HG03095 (cell line): ENCODE results near the gene DTYMK.

Experiments
- ATAC-seq: cut with Tn5 transposase; IDR thresholded peaks from one replicate; pipeline ENCODE4 v1.9.1; 2021; ENCODE audit warnings: moderate library complexity; ENCODE audit not compliant: unreplicated experiment

Gene DTYMK

GRCh38 chr2:241706537-241706936, 19.9 kb upstream of the DTYMK start:
- ATAC-seq: no peak

DNA sequence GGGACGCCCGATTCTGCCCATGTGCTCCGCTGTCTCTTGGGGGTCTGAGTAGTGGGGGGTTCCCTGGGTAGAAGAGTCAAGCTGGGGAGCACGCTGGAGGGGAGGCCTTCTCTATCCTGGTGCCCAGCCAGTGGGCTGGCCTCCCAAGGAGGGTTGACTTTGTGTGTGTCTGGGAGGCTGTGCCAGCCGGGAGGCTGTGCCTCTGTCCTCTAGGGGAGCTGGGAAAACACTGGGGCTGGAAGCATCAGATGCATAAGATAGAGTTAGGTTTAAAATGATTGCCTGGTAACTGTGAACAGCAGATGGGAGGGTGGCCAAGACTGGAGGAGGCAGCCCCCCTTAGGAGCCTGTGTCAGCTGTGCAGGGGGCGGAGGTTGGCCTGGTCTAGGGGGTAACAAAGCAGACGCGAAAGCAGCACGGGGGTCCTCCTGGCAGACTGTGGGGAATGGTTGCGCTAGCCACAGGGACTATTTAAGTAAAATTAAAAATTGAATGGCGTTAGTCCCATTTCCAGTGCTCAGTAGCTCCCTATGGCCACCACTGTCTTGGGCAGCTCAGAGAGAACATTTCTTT, 16.5 kb upstream of the DTYMK start:
- ATAC-seq: no peak

DNA sequence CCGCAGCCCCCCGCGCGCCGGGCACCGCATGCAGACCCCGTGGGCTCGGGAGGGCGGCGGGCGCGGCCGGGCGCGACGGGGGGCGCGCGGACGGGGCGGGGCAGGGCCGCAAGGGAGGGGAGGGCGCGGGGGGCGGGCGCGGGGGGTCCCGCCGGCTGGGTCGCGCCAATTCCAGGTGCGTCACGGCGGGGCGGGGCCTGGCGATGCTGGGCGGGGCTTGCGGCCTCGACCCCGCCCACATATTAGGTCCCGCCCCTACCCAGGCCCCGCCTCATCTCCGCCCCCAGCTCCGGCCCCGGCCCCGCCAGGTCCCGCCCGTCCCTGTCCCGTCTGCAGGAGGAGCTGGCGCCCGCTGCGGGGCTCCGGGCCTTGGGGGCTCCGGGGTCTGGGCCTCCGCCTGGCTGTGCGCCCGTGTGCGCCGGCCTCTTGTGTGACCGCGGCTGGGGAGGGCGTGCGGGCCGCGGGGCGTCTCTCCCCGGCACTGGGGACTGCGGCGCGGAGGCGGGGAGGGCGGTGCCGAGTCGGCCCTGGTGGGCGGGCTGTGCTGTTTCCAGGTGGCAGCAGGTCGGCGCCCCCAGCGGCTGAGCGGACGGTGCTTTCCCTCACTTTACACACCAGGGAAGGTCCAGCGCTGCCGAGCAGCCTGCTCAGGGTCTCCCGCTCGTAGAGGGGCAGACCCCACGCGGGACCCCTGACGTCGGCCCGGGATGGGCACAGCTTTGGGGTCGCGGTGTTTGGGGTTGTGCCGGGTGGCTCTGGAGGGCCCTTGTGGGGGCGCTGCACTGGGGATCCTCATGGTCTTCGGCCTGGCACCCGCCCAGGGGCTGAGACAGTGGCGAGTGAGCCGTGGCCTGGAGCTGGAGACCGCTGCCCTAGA, 15.8 kb upstream of the DTYMK start:
- ATAC-seq: peak; percentile 64

DNA sequence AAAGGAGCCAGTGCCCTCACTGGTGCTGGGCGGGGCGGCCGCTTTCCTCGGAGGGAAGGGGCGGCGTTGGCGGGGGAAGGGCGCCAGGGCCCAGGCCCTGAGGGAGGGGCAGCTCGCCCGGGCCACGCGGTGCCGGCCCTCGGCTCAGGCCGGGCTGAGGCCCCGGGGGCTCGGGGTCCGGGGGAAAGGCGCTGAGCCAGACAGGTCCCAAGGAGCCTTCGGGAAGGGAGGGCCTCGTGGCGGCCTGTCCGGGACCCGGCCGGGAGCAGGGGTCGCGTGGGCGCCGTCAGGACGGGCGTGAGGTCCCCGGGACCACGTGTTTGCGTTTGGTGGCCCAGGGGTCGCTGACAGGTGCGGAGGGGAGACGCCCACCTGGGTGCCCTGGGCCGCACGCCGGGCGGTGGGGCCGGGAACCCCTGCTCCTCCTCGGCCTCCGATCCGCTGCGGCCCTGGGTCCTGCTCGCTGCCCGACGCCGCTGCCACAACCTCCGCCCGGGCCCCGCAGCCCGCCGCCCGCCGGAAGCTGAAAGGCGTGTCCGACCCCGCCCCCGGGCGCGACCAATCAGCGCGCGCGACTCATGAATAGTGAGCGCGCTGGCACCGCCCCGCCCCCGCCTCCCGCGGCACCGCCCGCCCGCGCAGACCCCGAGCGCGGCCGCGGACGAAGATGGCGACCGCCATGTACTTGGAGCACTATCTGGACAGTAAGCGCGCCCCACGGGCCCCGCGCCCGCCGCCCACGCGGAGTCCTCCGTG, 15.0 kb upstream of the DTYMK start, which contains the start of gene ING5:
Gene ING5 (plus strand): TSS at position 641 of the 756 bp plus-strand sequence. CDS start 27 bp downstream, at position 668.
- peak; percentile 49 for ATAC-seq

- ATAC-seq: no peak
Measured at GRCh38 chr2:241701149-241701398, 14.5 kb upstream of the DTYMK start.

DNA sequence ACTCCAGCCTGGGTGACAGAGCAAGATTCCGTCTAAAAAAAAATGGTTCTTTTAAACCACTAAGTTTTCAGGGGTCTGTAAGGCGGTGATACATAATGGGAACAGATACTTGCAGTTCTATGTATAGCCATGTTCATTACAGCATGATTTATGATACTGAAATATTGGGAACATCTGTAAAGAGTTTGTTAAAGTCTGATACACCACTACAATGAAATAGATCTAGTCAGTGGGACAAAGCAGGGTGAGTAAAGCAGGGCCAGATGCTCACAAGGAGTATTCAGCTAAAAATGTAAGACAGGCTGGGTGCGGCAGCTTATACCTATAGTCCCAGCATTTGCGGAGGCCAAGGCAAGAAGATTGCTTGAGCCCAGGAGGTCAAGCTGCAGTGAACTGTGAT, 9.0 kb upstream of the DTYMK start:
- ATAC-seq: no peak

- no peak for ATAC-seq
Measured at GRCh38 chr2:241692448-241692847, 5.8 kb upstream of the DTYMK start.

- ATAC-seq: no peak
Measured at GRCh38 chr2:241690202-241690717, 3.6 kb upstream of the DTYMK start.

- ATAC-seq: no peak
Measured at GRCh38 chr2:241689306-241689705, 2.7 kb upstream of the DTYMK start.

DNA sequence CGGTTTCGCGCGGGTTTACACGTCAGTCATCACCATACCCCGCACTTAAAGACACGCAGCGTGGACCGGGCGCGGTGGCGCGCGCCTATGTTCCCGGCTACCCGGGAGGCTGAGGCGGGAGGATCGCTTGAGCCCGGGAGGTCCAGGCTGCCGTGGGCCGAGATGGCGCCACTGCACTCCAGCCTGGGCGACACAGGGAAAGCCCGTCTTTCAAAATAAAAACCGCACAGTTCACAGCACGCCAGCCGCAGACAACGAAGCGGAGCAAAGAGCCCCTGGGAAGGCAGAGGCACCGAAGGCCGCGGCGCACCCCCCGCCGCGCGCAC, 328 bp downstream of the DTYMK start:
- ATAC-seq: peak; percentile 3

GRCh38 chr2:241680827-241681599, 5.6 kb downstream of the DTYMK start:
- ATAC-seq: no peak

DNA sequence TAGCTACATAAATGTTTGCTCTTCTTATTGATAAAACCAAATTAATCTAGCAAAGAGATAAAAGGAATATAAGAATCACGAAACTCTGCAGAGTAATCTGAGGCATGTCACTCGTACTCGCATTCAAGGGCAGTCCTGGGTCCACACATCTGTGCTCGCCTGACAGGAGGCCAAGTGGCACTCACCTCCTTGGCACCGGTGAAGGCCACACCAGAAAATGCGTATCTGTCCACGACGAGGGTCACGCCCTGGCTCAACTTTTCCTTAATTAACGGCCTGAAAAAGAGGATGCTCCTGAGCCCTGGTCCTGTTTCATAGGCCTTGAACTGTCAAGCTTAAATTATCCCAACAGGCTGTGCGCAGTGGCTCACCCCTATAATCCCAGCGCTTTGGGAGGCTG, 6.6 kb downstream of the DTYMK start:
- ATAC-seq: no peak

- no peak for ATAC-seq
Measured at GRCh38 chr2:241678784-241679540, 7.7 kb downstream of the DTYMK start.

GRCh38 chr2:241678307-241678706, 8.3 kb downstream of the DTYMK start:
- no peak for ATAC-seq

DNA sequence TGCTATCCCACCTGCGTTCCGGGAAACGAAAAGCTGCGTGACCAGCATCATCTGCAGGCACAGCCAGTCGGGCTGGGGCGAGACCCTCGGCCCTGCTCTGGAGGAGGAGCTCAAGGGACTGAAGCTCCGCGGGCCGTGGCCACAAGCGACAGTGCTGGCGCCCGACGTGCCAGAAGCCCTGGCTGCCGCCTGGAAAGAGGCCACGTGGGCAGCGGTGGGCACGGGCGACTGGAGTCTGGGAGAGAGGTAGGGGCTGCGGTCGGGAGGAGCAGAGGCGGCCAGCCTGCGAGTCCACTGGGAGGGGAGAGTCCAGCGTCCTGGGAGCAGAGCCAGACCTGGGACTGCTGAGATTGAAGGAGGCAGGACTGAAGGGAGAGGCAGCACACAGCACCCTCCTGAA, 9.2 kb downstream of the DTYMK start:
- no peak for ATAC-seq

GRCh38 chr2:241676665-241677064, 9.9 kb downstream of the DTYMK start:
- no peak for ATAC-seq

DNA sequence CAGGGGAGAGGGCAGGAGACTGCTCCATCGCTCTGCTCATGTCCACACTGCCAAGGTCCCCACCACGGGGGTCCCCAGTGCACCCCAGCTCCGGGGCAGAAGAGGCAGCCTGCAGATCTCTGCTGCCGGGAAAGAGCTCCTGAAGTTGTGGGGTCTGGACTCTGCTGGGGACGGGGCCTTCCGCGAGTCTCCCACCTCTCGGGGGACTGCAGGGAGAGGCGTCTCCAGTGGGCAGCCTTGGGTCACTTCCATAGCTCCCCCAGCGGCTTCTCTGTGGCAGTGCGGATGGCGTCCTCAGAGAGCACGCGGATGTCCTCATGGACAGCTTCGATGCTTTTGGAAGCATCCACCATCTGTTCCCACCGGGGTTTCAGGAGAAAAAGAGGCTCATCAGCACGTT, 10.7 kb downstream of the DTYMK start:
- ATAC-seq: no peak

DNA sequence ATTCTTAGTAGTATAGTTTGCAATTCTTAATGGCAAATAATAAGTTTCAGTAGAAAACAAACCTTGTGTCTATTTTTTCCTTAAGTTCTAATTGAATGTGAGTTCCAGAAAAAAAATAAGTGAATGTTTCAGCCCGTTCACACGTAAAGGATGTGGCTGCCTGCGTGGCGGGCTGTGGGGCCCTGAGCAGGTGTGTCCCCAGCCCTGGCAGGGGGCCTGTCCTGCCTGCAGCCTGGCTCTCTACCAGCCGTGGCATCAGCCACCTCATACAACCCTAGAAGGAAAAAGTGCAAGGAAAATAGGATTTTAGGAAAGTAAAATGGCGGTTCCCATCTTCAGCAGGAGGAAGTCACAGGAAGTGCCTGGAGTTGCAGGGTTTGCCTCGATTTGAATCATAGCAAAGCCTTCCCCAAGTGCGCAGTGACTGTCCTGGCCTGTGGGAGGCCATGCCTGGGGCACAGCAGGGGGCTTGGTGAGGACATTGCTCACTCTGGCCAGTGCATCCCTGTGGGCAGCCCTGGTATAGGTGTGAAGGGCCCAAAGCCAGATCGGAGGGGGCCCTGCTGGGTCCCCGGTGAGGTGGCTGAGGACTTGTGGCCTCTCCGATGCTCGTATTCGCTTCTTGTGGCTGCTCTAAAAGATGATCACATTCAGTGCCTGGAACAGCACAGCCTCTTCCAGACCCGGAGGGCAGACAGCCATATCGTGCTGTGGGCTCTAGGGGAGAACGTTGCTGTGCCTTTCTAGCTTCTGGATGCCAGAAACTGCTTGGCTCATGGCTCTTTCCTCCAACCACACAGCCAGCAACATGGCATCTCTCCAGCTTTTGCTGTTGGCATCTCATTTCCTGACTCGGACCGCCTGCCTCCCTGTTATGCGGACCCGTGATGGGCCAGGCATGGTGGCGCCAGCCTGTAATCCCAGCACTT, 12.6 kb downstream of the DTYMK start:
- ATAC-seq: no peak

GRCh38 chr2:241673189-241673663, 13.4 kb downstream of the DTYMK start:
- no peak for ATAC-seq
